OCI-LY3 (cell line): ENCODE results near the gene ARHGEF17.

Experiments used
- EZH2phosphoT487 ChIP-seq: fragments of 200-600 bp; shearing (Covaris generic); IDR thresholded peaks from 2 replicates; pipeline ENCODE4 v1.6.1; 2018; ENCODE audit warnings: antibody characterized with exemption, mixed run types, low read depth
- TF ChIP-seq, protein P1 (sequence below): fragments of 200-600, 300-600 bp; sonication (generic); IDR thresholded peaks from 2 replicates; pipeline ENCODE4 v1.5.1; 2014; ENCODE audit warnings: antibody characterized with exemption, low read length, low read depth

DNA sequence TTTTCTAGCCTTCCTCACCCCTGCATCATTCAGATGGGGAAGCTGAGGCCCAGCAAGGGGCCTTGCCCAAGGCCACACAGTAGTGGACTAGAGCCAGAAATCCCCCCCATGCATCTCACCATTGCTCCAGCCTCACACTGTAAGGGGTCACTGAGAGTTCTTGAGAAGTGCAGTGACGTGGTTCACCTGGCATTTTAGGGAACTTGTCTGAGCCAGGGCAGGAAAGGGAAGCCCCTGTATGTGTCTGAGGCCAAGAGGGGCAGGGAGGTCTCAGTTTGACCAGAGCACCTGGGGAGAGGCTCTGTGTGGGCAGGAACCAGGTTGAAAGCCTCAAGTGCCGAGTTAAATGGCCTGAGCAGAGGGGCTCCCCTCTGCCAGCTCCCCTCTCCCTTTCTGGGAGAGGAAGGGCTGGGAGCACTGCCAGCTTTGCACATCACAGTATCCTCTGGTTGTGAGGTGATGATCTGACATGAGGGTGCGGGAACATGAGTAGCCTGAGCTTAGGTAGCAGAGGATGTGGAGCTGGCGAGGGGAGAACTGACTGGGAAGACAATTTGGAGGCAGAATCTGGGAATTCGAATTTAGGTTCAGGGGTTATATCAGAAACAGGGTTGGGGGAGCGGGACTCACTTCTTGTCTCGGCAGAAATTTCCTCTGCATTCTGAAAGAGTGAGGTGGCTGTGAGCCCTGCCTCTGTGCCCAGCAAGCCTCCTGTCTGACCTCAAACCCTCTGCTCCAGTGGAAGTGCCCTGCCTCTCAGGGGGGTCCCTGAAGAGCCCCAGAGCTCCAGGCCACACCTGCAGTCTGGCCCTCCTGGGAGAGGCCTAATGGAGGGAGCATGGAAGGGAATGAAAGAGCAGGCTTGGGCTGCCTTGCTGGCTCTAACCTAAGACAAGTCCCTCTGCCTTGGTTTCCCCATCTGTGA lies 14.6 kb downstream of the ARHGEF17 start:
- TF ChIP-seq, protein P1, sequence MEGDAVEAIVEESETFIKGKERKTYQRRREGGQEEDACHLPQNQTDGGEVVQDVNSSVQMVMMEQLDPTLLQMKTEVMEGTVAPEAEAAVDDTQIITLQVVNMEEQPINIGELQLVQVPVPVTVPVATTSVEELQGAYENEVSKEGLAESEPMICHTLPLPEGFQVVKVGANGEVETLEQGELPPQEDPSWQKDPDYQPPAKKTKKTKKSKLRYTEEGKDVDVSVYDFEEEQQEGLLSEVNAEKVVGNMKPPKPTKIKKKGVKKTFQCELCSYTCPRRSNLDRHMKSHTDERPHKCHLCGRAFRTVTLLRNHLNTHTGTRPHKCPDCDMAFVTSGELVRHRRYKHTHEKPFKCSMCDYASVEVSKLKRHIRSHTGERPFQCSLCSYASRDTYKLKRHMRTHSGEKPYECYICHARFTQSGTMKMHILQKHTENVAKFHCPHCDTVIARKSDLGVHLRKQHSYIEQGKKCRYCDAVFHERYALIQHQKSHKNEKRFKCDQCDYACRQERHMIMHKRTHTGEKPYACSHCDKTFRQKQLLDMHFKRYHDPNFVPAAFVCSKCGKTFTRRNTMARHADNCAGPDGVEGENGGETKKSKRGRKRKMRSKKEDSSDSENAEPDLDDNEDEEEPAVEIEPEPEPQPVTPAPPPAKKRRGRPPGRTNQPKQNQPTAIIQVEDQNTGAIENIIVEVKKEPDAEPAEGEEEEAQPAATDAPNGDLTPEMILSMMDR, result no peak
- no peak for TF ChIP-seq EZH2phosphoT487
